GM06990 (cell line): Measurements from ENCODE around the gene ZNF436.

Experiments
- DNase-seq: peaks from one replicate; pipeline ENCODE4 v3.0.0-alpha.2; 2011; ENCODE audit not compliant: insufficient read length; ENCODE audit errors: extremely low read depth
- H3K27me3 ChIP-seq: replicated peaks from 2 replicates; pipeline ENCODE4 v1.6.0; 2011; ENCODE audit warnings: low read length; ENCODE audit not compliant: control insufficient read depth, insufficient read depth
- H3K36me3 ChIP-seq: 2 replicates; pipeline ENCODE4 v1.5.1; 2011; ENCODE audit warnings: low read length; ENCODE audit not compliant: control insufficient read depth, insufficient read depth
- H3K4me3 ChIP-seq: replicated peaks from 2 replicates; pipeline ENCODE4 v1.5.1; 2011; ENCODE audit warnings: low read depth, mild to moderate bottlenecking, control low read depth, low read length
- CTCF ChIP-seq: IDR thresholded peaks from 2 replicates; pipeline ENCODE4 v1.5.1; 2011; ENCODE audit warnings: low read length, control low read depth, mild to moderate bottlenecking, inconsistent platforms; ENCODE audit not compliant: insufficient read depth, poor library complexity, severe bottlenecking

The ZNF436 gene

GRCh38 chr1:23396380-23396779, 26.7 kb upstream of the ZNF436 start:
- Histone ChIP-seq H3K4me3 (no peak overlapping the region), H3K36me3 (no peaks in the 10 kb centered on the region), H3K27me3 (no peaks in the 10 kb centered on the region)
- TF ChIP-seq CTCF, result no peak
- no peak for DNase-seq

DNA sequence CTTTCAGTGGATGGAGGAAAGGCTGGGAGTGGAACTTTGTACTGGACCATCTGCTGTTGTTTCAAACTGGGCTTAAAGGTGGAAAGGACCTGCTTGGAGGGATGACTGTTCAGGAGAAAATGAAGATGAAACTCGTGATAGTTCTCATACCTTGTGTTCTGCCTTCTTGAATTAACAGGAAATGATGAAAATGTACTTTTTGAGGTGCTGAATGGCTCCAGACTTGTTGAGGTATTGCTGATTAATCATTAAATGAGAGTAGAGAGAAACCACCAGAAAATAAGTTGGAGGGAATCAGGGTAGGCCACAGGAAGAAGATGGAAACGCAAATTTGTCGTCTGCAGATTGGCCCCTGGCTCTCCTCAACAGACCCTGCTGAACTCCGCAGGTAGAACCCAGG, 26.2 kb upstream of the ZNF436 start:
- TF ChIP-seq CTCF, result no peak
- no peak for DNase-seq
- H3K27me3 ChIP-seq, result no peaks in the 10 kb centered on the region
- H3K36me3 ChIP-seq, result no peaks in the 10 kb centered on the region
- no peak overlapping the region for H3K4me3 ChIP-seq

- no peaks in the 10 kb centered on the region for H3K36me3 ChIP-seq
- no peak for DNase-seq
- no peaks in the 10 kb centered on the region for H3K27me3 ChIP-seq
- no peak for TF ChIP-seq CTCF
- no peak overlapping the region for H3K4me3 ChIP-seq
Observed at GRCh38 chr1:23395154-23395724, 25.6 kb upstream of the ZNF436 start.

DNA sequence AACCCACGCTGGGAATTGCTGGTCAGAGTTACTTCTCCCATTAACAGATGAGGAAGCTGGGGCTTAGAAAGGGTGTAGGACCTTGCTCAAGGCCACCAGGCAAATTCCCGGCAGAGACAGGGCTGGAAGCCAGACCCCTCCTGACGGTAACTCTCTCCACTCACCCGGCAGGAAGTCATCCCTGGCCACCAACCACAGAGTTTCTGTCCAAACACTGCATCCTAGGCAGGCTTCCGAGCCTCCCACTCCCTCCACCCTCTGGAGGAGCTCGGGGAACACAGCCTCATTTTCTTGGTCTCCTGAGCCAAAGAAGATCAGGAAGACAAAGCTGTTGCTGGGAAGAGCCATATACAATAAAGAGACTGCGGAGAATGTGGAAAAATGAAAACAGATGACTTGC, 25.0 kb upstream of the ZNF436 start:
- no peak for DNase-seq
- Histone ChIP-seq H3K4me3 (no peak overlapping the region), H3K27me3 (no peaks in the 10 kb centered on the region), H3K36me3 (no peaks in the 10 kb centered on the region)
- TF ChIP-seq CTCF, result no peak

- no peaks in the 10 kb centered on the region for H3K27me3 ChIP-seq
- H3K4me3 ChIP-seq, result no peak overlapping the region
- no peak for DNase-seq
- H3K36me3 ChIP-seq, result no peaks in the 10 kb centered on the region
- TF ChIP-seq CTCF, result no peak
Observed at GRCh38 chr1:23394181-23394580, 24.5 kb upstream of the ZNF436 start.

- no peak for TF ChIP-seq CTCF
- Histone ChIP-seq H3K4me3 (no peak overlapping the region), H3K36me3 (no peaks in the 10 kb centered on the region), H3K27me3 (no peaks in the 10 kb centered on the region)
- no peak for DNase-seq
Observed at GRCh38 chr1:23393706-23394105, 24.1 kb upstream of the ZNF436 start.
